HCT116 (cell line): ENCODE results near the gene KIF18A. TPM values are rescaled to one million over a fixed set of nuclear protein-coding genes. Genes with fewer than 3 reads are reported as not detected.

Experiments used
- ATAC-seq: fragments of 200-7000 bp; cut with Tn5 transposase; 2 replicates; pipeline ENCODE4 v1.9.1; 2020; ENCODE audit warnings: mild to moderate bottlenecking, moderate library complexity
- BruUV-seq: library from RNA; stranded (reverse); fragments of 400-500 nt; replicated peaks from 2 replicates; lab custom pipeline; 2021; lab: Mats Ljungman, UMichigan
- CTCF ChIA-PET: fragments of 300-600 bp; sonication (Branson Sonifier 250); formaldehyde crosslinking; loops from one replicate; lab custom pipeline; 2021; ENCODE audit warnings: antibody characterized with exemption; lab: Charles Lee
- POLR2A ChIA-PET: fragments of 300-600, 350-600 bp; sonication (Branson Sonifier 250); formaldehyde crosslinking; loops from one replicate; lab custom pipeline; 2021; ENCODE audit warnings: antibody characterized with exemption; lab: Charles Lee
- RAD21 ChIA-PET, 2 experiments: fragments of 300-600 bp; sonication (Branson Sonifier 250); formaldehyde crosslinking; loops; one replicate each; lab custom pipeline; 2023; ENCODE audit warnings: low total read pairs in 2 of 2; ENCODE audit not compliant: uncharacterized antibody in 2 of 2, unreplicated experiment in 2 of 2, low non-redundant PET in 1 of 2; lab: Charles Lee
- DNase-seq: peaks from one replicate; pipeline ENCODE4 v3.0.0-alpha.2; 2010; ENCODE audit warnings: low read depth, low spot score
- H2AFZ ChIP-seq: fragments of 200-600 bp; shearing (Covaris generic), sonication (generic); 2 replicates; pipeline ENCODE4 v1.6.1; 2017; ENCODE audit warnings: low read depth, mixed run types, mixed read lengths, antibody characterized with exemption, low read length; ENCODE audit not compliant: poor library complexity, severe bottlenecking
- H3K27ac ChIP-seq: 2 replicates; pipeline ENCODE4 v1.5.1; 2012; ENCODE audit warnings: low read depth, low read length
- H3K27me3 ChIP-seq: fragments of 200-600 bp; sonication (generic); 2 replicates; pipeline ENCODE4 v1.6.1; 2016; ENCODE audit warnings: mixed run types, low read length, mixed read lengths; ENCODE audit not compliant: insufficient read depth
- H3K36me3 ChIP-seq, 2 experiments: fragments of 200-500 bp in 1 of 2; fragments of 200-600 bp in 1 of 2; sonication (Bioruptor generic) in 1 of 2; sonication (generic) in 1 of 2; 2 replicates each; pipeline versions ENCODE4 v1.5.1 to v1.6.1; 2014 to 2016; ENCODE audit warnings: low read length in 2 of 2, inconsistent platforms in 1 of 2, mixed read lengths in 1 of 2, mixed run types in 1 of 2; ENCODE audit not compliant: insufficient read depth in 2 of 2, control insufficient read depth in 1 of 2
- H3K4me1 ChIP-seq, 2 experiments: fragments of 200-600 bp in 1 of 2; sonication (generic) in 1 of 2; 2 replicates each; pipeline versions ENCODE4 v1.5.1 to v1.6.1; 2012 to 2017; ENCODE audit warnings: low read length in 2 of 2, inconsistent platforms in 1 of 2, mild to moderate bottlenecking in 1 of 2, mixed read lengths in 1 of 2, mixed run types in 1 of 2, moderate library complexity in 1 of 2; ENCODE audit not compliant: insufficient read depth in 2 of 2, control insufficient read depth in 1 of 2
- H3K4me2 ChIP-seq: fragments of 200-600 bp; sonication (generic); 2 replicates; pipeline ENCODE4 v1.6.1; 2017; ENCODE audit warnings: mixed run types, low read length, mixed read lengths
- H3K4me3 ChIP-seq, 2 experiments: fragments of 200-600 bp in 1 of 2; sonication (generic) in 1 of 2; replicated peaks in 1 of 2; 2 replicates each; pipeline ENCODE4 v1.5.1; 2011 to 2016; ENCODE audit warnings: low read length in 2 of 2, control low read depth in 1 of 2, low read depth in 1 of 2, mild to moderate bottlenecking in 1 of 2, mixed read lengths in 1 of 2, mixed run types in 1 of 2
- H3K79me2 ChIP-seq: fragments of 200-600 bp; sonication (generic); 2 replicates; pipeline ENCODE4 v1.6.1; 2017; ENCODE audit warnings: mild to moderate bottlenecking, mixed run types, low read length, moderate library complexity, mixed read lengths; ENCODE audit not compliant: insufficient read depth
- H3K9ac ChIP-seq: fragments of 200-600 bp; sonication (generic); 2 replicates; pipeline ENCODE4 v1.6.1; 2016; ENCODE audit warnings: low read length, mixed read lengths
- H3K9me2 ChIP-seq: fragments of 200-600 bp; sonication (generic), shearing (Covaris generic); 2 replicates; pipeline ENCODE4 v1.6.1; 2017; ENCODE audit warnings: mixed run types, mild to moderate bottlenecking, moderate library complexity; ENCODE audit not compliant: insufficient read depth
- H3K9me3 ChIP-seq, 2 experiments: fragments of 200-500 bp in 1 of 2; fragments of 200-600 bp in 1 of 2; sonication (Bioruptor generic) in 1 of 2; sonication (generic) in 1 of 2; 2 replicates each; pipeline ENCODE4 v1.6.1; 2014 to 2017; ENCODE audit warnings: low read length in 2 of 2, mixed read lengths in 2 of 2, inconsistent platforms in 1 of 2, low read depth in 1 of 2, mild to moderate bottlenecking in 1 of 2, mixed run types in 1 of 2, moderate library complexity in 1 of 2; ENCODE audit not compliant: control insufficient read depth in 1 of 2, insufficient read depth in 1 of 2
- H4K20me1 ChIP-seq: fragments of 200-600 bp; sonication (generic), shearing (Covaris generic); 2 replicates; pipeline ENCODE4 v1.6.1; 2017; ENCODE audit warnings: mixed run types, mild to moderate bottlenecking, moderate library complexity; ENCODE audit not compliant: insufficient read depth
- CBX3 ChIP-seq: IDR thresholded peaks from 2 replicates; pipeline ENCODE4 v1.6.1; 2012; ENCODE audit warnings: low read depth
- EZH2 ChIP-seq: fragments of 200-600 bp; sonication (generic); IDR thresholded peaks from 2 replicates; pipeline ENCODE4 v1.6.1; 2017; ENCODE audit warnings: antibody characterized with exemption, mixed run types
- EZH2phosphoT487 ChIP-seq: fragments of 200-600 bp; IDR thresholded peaks from 2 replicates; pipeline ENCODE4 v1.6.1; 2018; ENCODE audit warnings: antibody characterized with exemption, borderline replicate concordance
- MAX ChIP-seq: IDR thresholded peaks from 2 replicates; pipeline ENCODE4 v1.6.1; 2012
- intact Hi-C: fragments of 100-400 bp; cut with micrococcal nuclease; formaldehyde crosslinking; loops from 2 replicates; pipeline ENCODE4 v1.10.0; 2022
- total RNA-seq: library from RNA; stranded (reverse); gene quantifications from one replicate; pipeline ENCODE4 v1.2.1, GENCODE V29; 2021; ENCODE audit not compliant: unreplicated experiment
- TF ChIP-seq, protein P1 (sequence below): IDR thresholded peaks from 2 replicates; pipeline ENCODE4 v1.6.1; 2012; ENCODE audit warnings: low read depth

The KIF18A gene
- total RNA-seq, 1 experiment from 2014 or later = 50.7 TPM

- BruUV-seq = no TSS peak
- intact Hi-C loops = no loop called here
- Histone ChIP-seq H3K27me3 (no peaks in the 10 kb centered on the region), H3K9ac (no peak overlapping the region), H3K36me3 (peaks cover 6 to 8% of the 10 kb centered on the region in 2 experiments; a peak in 2 of 4 replicates), H4K20me1 (no peaks in the 10 kb centered on the region), H2AFZ (no peak overlapping the region), H3K27ac (no peak overlapping the region), H3K9me2 (0 out of 2 replicates have a peak, but pooled peaks cover 2% of the 10 kb centered on the region), H3K4me3 (no peak overlapping the region), H3K9me3 (no peaks in the 10 kb centered on the region), H3K4me2 (no peak overlapping the region), H3K79me2 (peaks cover 32% of the 10 kb centered on the region), H3K4me1 (peaks cover 40 to 54% of the 10 kb centered on the region in 2 experiments)
- TF ChIP-seq EZH2 = no peak
- TF ChIP-seq MAX = no peak
- TF ChIP-seq EZH2phosphoT487 = no peak
- TF ChIP-seq, protein P1, sequence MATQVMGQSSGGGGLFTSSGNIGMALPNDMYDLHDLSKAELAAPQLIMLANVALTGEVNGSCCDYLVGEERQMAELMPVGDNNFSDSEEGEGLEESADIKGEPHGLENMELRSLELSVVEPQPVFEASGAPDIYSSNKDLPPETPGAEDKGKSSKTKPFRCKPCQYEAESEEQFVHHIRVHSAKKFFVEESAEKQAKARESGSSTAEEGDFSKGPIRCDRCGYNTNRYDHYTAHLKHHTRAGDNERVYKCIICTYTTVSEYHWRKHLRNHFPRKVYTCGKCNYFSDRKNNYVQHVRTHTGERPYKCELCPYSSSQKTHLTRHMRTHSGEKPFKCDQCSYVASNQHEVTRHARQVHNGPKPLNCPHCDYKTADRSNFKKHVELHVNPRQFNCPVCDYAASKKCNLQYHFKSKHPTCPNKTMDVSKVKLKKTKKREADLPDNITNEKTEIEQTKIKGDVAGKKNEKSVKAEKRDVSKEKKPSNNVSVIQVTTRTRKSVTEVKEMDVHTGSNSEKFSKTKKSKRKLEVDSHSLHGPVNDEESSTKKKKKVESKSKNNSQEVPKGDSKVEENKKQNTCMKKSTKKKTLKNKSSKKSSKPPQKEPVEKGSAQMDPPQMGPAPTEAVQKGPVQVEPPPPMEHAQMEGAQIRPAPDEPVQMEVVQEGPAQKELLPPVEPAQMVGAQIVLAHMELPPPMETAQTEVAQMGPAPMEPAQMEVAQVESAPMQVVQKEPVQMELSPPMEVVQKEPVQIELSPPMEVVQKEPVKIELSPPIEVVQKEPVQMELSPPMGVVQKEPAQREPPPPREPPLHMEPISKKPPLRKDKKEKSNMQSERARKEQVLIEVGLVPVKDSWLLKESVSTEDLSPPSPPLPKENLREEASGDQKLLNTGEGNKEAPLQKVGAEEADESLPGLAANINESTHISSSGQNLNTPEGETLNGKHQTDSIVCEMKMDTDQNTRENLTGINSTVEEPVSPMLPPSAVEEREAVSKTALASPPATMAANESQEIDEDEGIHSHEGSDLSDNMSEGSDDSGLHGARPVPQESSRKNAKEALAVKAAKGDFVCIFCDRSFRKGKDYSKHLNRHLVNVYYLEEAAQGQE = no peak
- no peak for TF ChIP-seq CBX3
- RAD21 ChIA-PET = no interaction called here
- DNase-seq = no peak
- POLR2A ChIA-PET = no interaction called here
- ATAC-seq = no peak
- CTCF ChIA-PET = no interaction called here
Observed at GRCh38 chr11:28054821-28055220, 53.1 kb downstream of the KIF18A start.
